DOHH2 (cell line): ENCODE data around the gene RAMP1.

Experiments used
- H3F3A ChIP-seq: fragments of 200-600 bp; sonication (generic), shearing (Covaris generic); 2 replicates; pipeline ENCODE4 v1.6.0; 2016; ENCODE audit warnings: antibody characterized with exemption, mild to moderate bottlenecking; ENCODE audit not compliant: control insufficient read depth, insufficient read depth
- H3K27ac ChIP-seq: fragments of 200-600 bp; sonication (generic); 2 replicates; pipeline ENCODE4 v1.5.1; 2014; ENCODE audit warnings: low read depth, mild to moderate bottlenecking, low read length, moderate library complexity
- H3K27me3 ChIP-seq: fragments of 200-600 bp; sonication (generic); 2 replicates; pipeline ENCODE4 v1.6.1; 2014; ENCODE audit warnings: mild to moderate bottlenecking, low read length, mixed read lengths; ENCODE audit not compliant: control insufficient read depth
- H3K36me3 ChIP-seq: fragments of 200-600 bp; sonication (generic); 2 replicates; pipeline ENCODE4 v1.6.1; 2014; ENCODE audit warnings: mild to moderate bottlenecking, low read length, moderate library complexity, mixed read lengths; ENCODE audit not compliant: control insufficient read depth
- H3K4me1 ChIP-seq: fragments of 200-600 bp; sonication (generic); 2 replicates; pipeline ENCODE4 v1.6.1; 2014; ENCODE audit warnings: mild to moderate bottlenecking, low read length, mixed read lengths; ENCODE audit not compliant: control insufficient read depth
- H3K4me2 ChIP-seq: fragments of 200-600 bp; sonication (generic); 2 replicates; pipeline ENCODE4 v1.6.0; 2014; ENCODE audit warnings: mild to moderate bottlenecking, low read length, moderate library complexity
- H3K4me3 ChIP-seq: fragments of 200-600 bp; sonication (generic); 2 replicates; pipeline ENCODE4 v1.5.1; 2014; ENCODE audit warnings: mild to moderate bottlenecking, low read length, mixed read lengths
- H3K79me2 ChIP-seq: fragments of 200-600 bp; sonication (generic); 2 replicates; pipeline ENCODE4 v1.6.1; 2014; ENCODE audit warnings: mild to moderate bottlenecking, low read length, mixed read lengths; ENCODE audit not compliant: control insufficient read depth
- H3K9me2 ChIP-seq: fragments of 200-600 bp; sonication (generic); replicated peaks from 2 replicates; pipeline ENCODE4 v1.6.1; 2014; ENCODE audit warnings: mild to moderate bottlenecking, low read length, mixed read lengths; ENCODE audit not compliant: control insufficient read depth
- H3K9me3 ChIP-seq: fragments of 200-600 bp; sonication (generic); 2 replicates; pipeline ENCODE4 v1.6.1; 2014; ENCODE audit warnings: antibody characterized with exemption, low read length, mixed read lengths; ENCODE audit not compliant: control insufficient read depth, insufficient read depth
- H4K20me1 ChIP-seq: fragments of 200-600 bp; sonication (generic); 2 replicates; pipeline ENCODE4 v1.6.0; 2014; ENCODE audit warnings: low read depth, mild to moderate bottlenecking, antibody characterized with exemption, low read length, moderate library complexity; ENCODE audit not compliant: control insufficient read depth, insufficient read depth
- EZH2phosphoT487 ChIP-seq: fragments of 200-600 bp; sonication (generic); IDR thresholded peaks from 2 replicates; pipeline ENCODE4 v1.6.1; 2017; ENCODE audit warnings: borderline replicate concordance, mild to moderate bottlenecking, antibody characterized with exemption, low read length, moderate library complexity, mixed read lengths
- TF ChIP-seq, protein P1 (sequence below): fragments of 200-600 bp; sonication (generic); IDR thresholded peaks from one replicate; pipeline ENCODE4 v1.5.1; 2014; ENCODE audit warnings: antibody characterized with exemption, mild to moderate bottlenecking, low read depth, low read length; ENCODE audit not compliant: poor library complexity, severe bottlenecking

Gene RAMP1

DNA sequence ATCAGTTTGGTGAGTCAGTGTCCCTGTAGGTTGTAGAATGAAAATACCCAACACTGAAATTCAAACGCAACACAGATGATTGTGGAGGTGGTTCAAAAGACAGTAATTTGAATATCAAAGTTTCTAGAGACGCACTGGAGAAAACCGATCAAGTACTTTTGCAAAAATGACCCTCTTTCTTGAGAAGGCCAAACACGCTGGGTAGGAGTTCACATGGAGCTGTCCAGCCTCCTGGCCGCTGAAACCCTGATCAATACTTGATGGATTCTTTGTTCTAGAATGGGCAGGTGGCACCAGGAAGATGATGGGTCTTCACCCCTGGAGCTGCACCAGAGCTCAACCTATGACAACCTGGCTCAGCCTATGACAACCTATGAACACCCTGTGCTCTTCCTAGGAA is 67.7 kb downstream of the RAMP1 start:
- 0 out of 2 replicates have a peak, but pooled peaks cover 3% of the 10 kb centered on the region for H3F3A ChIP-seq
- no peaks in the 10 kb centered on the region for H3K36me3 ChIP-seq
- H3K27me3 ChIP-seq: no peaks in the 10 kb centered on the region
- TF ChIP-seq, protein P1, sequence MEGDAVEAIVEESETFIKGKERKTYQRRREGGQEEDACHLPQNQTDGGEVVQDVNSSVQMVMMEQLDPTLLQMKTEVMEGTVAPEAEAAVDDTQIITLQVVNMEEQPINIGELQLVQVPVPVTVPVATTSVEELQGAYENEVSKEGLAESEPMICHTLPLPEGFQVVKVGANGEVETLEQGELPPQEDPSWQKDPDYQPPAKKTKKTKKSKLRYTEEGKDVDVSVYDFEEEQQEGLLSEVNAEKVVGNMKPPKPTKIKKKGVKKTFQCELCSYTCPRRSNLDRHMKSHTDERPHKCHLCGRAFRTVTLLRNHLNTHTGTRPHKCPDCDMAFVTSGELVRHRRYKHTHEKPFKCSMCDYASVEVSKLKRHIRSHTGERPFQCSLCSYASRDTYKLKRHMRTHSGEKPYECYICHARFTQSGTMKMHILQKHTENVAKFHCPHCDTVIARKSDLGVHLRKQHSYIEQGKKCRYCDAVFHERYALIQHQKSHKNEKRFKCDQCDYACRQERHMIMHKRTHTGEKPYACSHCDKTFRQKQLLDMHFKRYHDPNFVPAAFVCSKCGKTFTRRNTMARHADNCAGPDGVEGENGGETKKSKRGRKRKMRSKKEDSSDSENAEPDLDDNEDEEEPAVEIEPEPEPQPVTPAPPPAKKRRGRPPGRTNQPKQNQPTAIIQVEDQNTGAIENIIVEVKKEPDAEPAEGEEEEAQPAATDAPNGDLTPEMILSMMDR: no peak
- TF ChIP-seq EZH2phosphoT487: no peak
- H3K4me3 ChIP-seq: no peak overlapping the region
- no peaks in the 10 kb centered on the region for H3K9me2 ChIP-seq
- H3K27ac ChIP-seq: no peak overlapping the region
- no peak overlapping the region for H3K4me2 ChIP-seq
- no peaks in the 10 kb centered on the region for H3K79me2 ChIP-seq
- no peaks in the 10 kb centered on the region for H4K20me1 ChIP-seq
- peaks cover 34% of the 10 kb centered on the region for H3K4me1 ChIP-seq
- peaks cover 15% of the 10 kb centered on the region; the same call in 1 of the 2 replicates for H3K9me3 ChIP-seq

DNA sequence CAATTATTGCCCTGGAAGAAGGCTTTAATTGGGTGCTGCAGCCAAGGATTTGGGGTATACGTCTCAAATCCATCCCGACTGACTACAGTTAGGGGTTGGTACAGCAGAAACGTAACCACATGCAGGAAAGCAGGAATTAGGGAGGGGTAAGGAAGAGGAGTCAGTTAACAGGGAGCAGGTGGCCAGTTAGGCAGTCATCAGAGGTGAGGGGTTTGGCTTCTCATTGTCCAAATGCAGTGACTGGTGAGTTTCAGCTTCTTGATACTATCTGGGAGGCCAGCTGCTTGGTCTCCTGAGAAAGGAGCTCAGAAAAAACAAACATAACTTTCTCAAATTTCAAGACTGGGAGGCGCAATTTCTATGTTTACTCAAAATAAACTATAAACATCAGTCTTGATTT is 68.6 kb downstream of the RAMP1 start:
- H3F3A ChIP-seq: 0 out of 2 replicates have a peak, but pooled peaks cover 3% of the 10 kb centered on the region
- no peaks in the 10 kb centered on the region for H3K36me3 ChIP-seq
- H3K27ac ChIP-seq: no peak overlapping the region

DNA sequence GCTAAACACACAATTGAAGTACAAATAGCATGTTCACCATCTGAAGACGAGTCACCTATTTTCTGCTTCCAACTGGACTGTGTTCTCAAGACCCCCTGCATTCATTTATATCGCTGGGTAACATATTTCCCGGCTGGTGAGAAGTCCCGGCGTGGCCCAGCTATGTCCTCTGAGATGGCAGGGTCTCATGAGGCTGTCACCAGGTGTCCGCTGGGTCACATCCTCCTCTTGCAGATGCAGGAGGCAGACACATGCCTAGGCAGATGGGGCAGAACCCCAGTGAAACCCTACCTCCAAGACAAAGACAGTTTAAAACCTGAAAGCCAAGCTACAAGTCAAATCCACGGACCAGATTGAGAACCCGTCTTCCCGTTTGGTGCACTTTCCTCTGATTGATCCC is 70.6 kb downstream of the RAMP1 start:
- Histone ChIP-seq H3K4me2 (no peak overlapping the region), H3K4me1 (peaks cover 14% of the 10 kb centered on the region), H3K4me3 (no peak overlapping the region), H3K9me2 (no peaks in the 10 kb centered on the region), H3K27me3 (no peaks in the 10 kb centered on the region), H4K20me1 (no peaks in the 10 kb centered on the region), H3K79me2 (no peaks in the 10 kb centered on the region), H3K9me3 (peaks cover 15% of the 10 kb centered on the region; the same call in 1 of the 2 replicates), H3K36me3 (no peaks in the 10 kb centered on the region), H3F3A (no peaks in the 10 kb centered on the region), H3K27ac (no peak overlapping the region)
- TF ChIP-seq EZH2phosphoT487: no peak
- TF ChIP-seq, protein P1: no peak

More for the DNA sequence above, 68.6 kb downstream of the RAMP1 start:
- Histone ChIP-seq H3K4me3 (no peak overlapping the region), H4K20me1 (no peaks in the 10 kb centered on the region), H3K79me2 (no peaks in the 10 kb centered on the region), H3K4me1 (peaks cover 31% of the 10 kb centered on the region), H3K4me2 (no peak overlapping the region), H3K9me2 (no peaks in the 10 kb centered on the region), H3K27me3 (no peaks in the 10 kb centered on the region), H3K9me3 (peaks cover 15% of the 10 kb centered on the region; the same call in 1 of the 2 replicates)
- TF ChIP-seq, protein P1: no peak
- no peak for TF ChIP-seq EZH2phosphoT487
